Measurements from ENCODE around the gene PLA2G2E.
A peak's percentile ranks its signal among the peaks of the same experiment; 100 is the strongest.
"Not testable (repeated sequence)": the region's sequence is repeated elsewhere in the genome, so short reads cannot be mapped to it uniquely, and the experiment has no call there.

PLA2G2E gene

DNA sequence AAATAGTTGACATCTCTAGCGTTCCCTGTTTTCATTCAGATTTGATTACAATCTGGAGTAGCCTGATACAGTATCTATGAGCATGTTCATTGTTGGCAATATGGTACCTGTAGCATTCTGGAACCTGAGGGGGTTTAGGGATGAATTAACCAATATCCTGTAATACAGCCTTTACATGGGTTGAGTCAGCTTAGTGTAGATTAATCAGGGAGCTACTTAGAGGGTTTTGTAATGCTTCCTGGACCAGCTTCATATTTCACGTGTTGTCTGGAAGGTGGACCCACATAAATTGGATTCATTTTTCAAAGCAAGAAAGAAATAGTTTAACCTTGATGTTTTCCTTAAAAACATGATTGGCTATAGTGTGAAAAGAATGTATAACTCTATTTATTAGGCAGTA lies 37.6 kb downstream of the PLA2G2E start:
- no peak overlapping the region for H3K4me3 Mint-ChIP-seq
- H3K27me3 Mint-ChIP-seq: no peaks in the 10 kb centered on the region
- no peaks in the 10 kb centered on the region for H3K9me3 Mint-ChIP-seq
- ATAC-seq (ENCODE audit: low read depth) (no peak), DNase-seq (ENCODE audit: low spot score in 2 of 2) (no peak)
- no peak overlapping the region for H3K27ac Mint-ChIP-seq
- H3K4me1 Mint-ChIP-seq: peaks cover 30% of the 10 kb centered on the region
- peaks cover 6% of the 10 kb centered on the region for H3K36me3 Mint-ChIP-seq

DNA sequence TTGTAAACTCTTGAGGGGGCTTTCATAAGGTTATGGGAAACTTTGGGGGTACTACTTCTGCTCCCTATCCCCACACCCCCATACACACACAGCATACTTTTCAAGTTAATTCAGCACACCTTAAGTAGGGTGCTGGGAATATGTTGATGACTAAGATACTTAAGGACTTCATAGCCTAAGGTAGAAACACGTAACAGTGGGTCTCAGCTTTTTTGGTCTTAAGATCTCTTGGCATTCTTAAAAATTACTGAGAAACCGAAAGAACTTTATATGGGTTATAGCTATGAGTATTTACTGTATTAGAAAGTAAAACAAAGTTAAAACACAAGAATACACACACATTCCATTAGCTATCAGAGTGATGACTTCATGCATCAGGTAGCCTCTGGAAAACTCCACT lies 39.1 kb downstream of the PLA2G2E start:
- Mint-ChIP-seq H3K4me1 (peaks cover 27% of the 10 kb centered on the region), H3K27ac (no peak overlapping the region), H3K36me3 (peaks cover 3% of the 10 kb centered on the region), H3K4me3 (no peak overlapping the region), H3K27me3 (no peaks in the 10 kb centered on the region), H3K9me3 (no peaks in the 10 kb centered on the region)
- no peak for DNase-seq (ENCODE audit: low spot score in 2 of 2)
- ATAC-seq (ENCODE audit: low read depth): no peak

DNA sequence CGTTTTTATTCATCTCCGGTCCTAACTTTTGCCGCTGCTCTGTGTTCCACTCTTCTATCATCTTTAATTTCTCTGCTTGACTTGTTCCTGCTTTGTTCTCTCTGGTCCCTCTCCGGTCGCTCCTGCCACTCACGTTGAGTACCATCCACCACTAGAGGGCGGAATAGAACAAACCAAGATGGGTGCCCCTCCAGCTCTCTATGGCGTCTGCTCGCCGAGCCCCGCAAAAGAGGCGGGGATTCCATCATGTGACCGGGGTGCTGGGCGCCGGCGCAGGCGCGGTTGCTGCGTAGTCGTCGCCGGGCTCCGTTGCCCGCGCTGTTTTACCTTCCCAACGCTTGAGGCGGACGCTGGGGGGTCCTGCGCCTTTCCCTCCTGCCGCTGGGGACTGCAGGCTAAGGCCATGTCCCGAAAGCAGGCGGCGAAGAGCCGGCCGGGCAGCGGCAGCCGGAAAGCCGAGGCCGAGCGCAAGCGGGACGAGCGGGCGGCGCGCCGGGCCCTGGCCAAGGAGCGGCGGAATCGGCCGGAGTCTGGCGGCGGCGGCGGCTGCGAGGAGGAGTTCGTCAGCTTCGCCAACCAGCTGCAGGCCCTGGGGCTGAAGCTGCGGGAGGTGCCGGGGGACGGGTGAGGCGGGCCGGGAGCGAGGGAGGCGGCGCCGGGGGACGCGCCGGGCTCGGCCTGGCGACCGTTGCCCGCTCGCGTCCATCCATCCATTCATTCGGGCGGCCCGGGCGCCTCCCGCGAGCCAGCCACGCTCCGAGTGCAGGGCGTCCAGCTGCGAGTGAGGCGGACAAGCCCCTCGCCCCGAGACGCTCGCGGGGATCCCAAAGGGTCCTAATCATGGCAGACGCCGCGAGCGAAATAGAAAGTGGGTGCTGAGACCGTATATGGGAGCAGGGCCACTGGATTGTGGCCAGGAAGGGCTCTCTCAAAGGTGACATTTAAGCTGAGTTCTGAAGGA lies 41.0 kb downstream of the PLA2G2E start, which contains the start of gene OTUD3:
Gene OTUD3, plus strand, starts transcription at position 285 of the 961 bp plus-strand sequence. Its CDS starts 119 bp downstream, at position 404.
- Mint-ChIP-seq H3K4me1 (peaks cover 27% of the 10 kb centered on the region), H3K9me3 (no peaks in the 10 kb centered on the region), H3K36me3 (no peaks in the 10 kb centered on the region), H3K27me3 (peaks cover 6% of the 10 kb centered on the region), H3K4me3 (peak within 1 kb of the TSS; percentile 86), H3K27ac (peak within 1 kb of the TSS; percentile 77)
- DNase-seq (ENCODE audit: low spot score in 2 of 2) (peak; percentile 89 to 98), ATAC-seq (ENCODE audit: low read depth) (peak; percentile 90)

DNA sequence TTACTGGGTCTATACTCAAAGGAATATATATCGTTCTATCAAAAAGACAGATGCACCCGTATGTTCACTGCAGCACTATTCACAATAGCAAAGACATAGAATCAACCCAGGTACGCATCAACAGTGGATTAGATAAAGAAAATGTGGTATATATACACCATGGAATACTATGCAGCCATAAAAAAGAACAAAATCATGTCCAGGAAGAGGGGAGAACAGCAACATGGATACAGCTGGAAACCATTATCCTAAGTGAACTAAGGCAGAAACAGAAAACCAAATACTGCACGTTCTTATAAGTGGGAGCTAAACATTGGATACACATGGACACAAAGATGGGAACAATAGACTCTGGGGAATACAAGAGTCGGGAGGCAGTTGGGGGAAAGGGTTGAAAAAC lies 42.6 kb downstream of the PLA2G2E start:
- H3K9me3 Mint-ChIP-seq; H3K27me3 Mint-ChIP-seq; ATAC-seq (ENCODE audit: low read depth): not testable (repeated sequence)

DNA sequence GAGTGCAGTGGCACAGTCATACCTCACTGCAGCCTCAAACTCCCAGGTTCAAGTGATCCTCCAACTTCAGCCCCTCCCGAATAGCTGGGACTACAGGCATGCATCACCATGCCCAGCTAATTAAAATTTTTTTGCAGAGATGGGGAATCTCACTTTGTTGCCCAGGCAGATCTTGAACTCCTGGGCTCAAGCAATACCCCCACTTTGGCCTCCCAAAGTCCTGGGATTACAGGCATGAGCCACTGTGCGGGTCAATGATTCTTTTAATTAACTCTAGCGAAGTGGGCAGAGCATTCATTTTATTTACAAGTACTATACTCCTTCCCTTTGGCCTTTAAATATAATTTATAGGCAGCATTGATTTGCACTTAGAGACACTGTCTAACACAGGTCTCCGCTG lies 43.8 kb downstream of the PLA2G2E start:
- Mint-ChIP-seq H3K27me3 (peaks cover 12% of the 10 kb centered on the region), H3K9me3 (no peaks in the 10 kb centered on the region), H3K36me3 (no peaks in the 10 kb centered on the region), H3K4me3 (no peak overlapping the region), H3K27ac (no peak overlapping the region), H3K4me1 (peaks cover 19% of the 10 kb centered on the region)
- no peak for DNase-seq (ENCODE audit: low spot score in 2 of 2)
- no peak for ATAC-seq (ENCODE audit: low read depth)

More for the DNA sequence above, 42.6 kb downstream of the PLA2G2E start:
- DNase-seq (ENCODE audit: low spot score in 2 of 2); H3K27ac Mint-ChIP-seq; H3K36me3 Mint-ChIP-seq; H3K4me3 Mint-ChIP-seq: not testable (repeated sequence)
- H3K4me1 Mint-ChIP-seq: peaks cover 27% of the 10 kb centered on the region

DNA sequence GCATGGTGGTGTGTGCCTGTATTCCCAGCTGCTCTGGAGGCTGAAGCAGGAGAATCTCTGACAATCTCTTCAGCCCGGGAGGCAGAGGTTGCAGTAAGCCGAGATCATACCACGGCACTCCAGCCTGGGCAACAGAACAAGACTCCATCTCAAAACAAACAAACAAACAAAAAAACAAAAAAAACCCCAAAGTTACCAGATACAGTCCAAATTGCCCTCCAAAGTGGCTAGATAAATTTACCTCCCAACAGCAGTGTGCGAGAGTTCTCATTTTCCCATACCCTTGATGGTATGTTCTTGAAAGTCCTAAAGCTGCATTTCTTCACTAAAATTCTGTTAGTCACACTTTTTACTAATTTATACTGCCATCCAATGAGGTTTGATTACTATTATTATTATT lies 44.2 kb downstream of the PLA2G2E start:
- no peak overlapping the region for H3K4me3 Mint-ChIP-seq

DNA sequence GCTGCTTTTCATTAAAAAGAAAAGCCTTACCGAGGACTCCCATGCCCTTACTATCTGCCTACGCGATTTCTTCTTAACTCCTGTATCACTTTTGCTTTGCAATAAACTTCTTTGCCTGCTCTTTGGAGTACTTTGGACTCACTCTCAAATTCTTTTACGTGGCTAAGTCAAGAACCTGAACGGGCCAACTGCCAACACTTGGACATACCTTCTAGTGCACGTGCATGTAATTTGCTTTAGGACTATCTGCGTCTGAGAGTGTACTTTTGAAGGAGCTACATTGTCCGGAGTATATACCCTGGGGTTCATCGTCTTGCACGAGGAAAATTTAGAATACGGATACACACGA lies 44.8 kb downstream of the PLA2G2E start:
- Mint-ChIP-seq H3K9me3 (no peaks in the 10 kb centered on the region), H3K4me3 (no peak overlapping the region), H3K4me1 (peaks cover 10% of the 10 kb centered on the region), H3K27ac (no peak overlapping the region), H3K27me3 (peaks cover 14% of the 10 kb centered on the region), H3K36me3 (no peaks in the 10 kb centered on the region)
- no peak for ATAC-seq (ENCODE audit: low read depth)
- no peak for DNase-seq (ENCODE audit: low spot score in 2 of 2)

More for the DNA sequence above, 44.2 kb downstream of the PLA2G2E start:
- DNase-seq (ENCODE audit: low spot score in 2 of 2) (no peak), ATAC-seq (ENCODE audit: low read depth) (no peak)
- no peak overlapping the region for H3K27ac Mint-ChIP-seq
- H3K27me3 Mint-ChIP-seq: peaks cover 14% of the 10 kb centered on the region
- H3K9me3 Mint-ChIP-seq: no peaks in the 10 kb centered on the region
- H3K36me3 Mint-ChIP-seq: no peaks in the 10 kb centered on the region
- H3K4me1 Mint-ChIP-seq: peaks cover 15% of the 10 kb centered on the region

DNA sequence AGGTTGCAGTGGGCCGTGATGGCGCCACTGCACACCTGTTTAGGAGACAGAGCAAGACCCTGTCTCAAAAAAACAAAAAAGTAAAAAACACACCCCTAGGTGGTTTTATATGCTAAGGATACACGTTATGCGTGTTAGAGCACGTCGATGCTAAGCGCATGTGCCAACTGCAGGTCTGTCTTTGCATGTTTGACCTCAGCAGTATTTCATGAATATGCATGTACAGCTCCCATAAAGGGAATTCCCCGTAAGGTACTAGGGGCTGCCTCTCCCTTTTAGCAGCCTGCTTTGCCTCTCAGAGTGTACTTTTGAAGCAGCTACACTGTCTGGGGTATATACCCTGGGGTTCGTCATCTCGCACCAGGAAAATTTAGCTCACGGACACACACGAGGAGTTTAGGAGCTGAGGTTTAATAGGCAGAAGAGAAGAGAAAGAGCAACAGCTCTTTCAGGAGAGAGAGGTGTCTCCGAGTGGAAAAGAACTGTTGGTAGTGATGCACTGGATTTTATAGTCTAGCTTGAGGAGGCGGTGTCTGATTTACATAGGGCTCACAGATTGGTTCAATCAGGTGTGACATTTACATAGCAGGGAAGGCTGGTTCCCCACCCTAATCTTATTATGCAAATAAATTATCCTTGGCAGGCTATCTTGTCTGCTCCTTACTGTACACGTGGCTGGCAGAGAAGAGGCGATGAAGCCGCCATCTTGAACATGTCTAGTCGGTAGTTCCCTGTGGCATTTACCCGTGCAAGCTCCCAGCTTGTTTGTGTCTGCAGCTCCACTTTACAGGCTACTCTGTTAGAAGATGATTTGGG lies 45.4 kb downstream of the PLA2G2E start:
- H3K27me3 Mint-ChIP-seq: peaks cover 18% of the 10 kb centered on the region
- no peaks in the 10 kb centered on the region for H3K9me3 Mint-ChIP-seq
- DNase-seq (ENCODE audit: low spot score in 2 of 2): no peak
- H3K27ac Mint-ChIP-seq: no peak overlapping the region
- no peak for ATAC-seq (ENCODE audit: low read depth)
- H3K36me3 Mint-ChIP-seq: no peaks in the 10 kb centered on the region
- peaks cover 5% of the 10 kb centered on the region for H3K4me1 Mint-ChIP-seq
- no peak overlapping the region for H3K4me3 Mint-ChIP-seq

DNA sequence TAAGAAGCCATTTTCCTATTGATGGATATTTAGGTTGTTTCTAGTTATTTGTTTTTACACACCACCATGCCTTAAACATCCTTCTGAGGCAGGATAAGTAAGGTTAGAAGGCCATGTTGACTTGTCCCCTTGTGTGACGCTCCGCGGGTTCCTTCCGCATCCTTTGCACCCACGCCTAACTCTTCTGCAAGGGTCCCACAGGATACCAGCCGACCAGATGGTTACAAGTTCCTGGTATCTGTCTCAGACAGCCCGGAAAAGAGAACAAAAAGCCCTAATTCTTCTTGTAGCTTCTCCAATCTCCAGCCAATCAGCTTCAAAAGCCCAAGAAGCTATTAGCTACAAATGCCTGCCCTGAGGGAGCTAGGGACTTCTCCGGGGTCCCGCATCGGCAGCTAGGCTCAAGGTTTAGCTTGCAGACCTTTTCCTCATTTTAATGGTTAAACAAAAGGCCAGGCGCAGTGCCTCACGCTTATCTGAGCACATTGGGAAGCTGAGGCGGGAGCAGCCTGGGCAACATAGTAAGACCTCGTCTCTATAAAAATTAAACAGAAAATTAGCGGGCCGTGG lies 46.2 kb downstream of the PLA2G2E start:
- Mint-ChIP-seq H3K9me3 (no peaks in the 10 kb centered on the region), H3K36me3 (no peaks in the 10 kb centered on the region), H3K27me3 (peaks cover 20% of the 10 kb centered on the region), H3K4me1 (peaks cover 3% of the 10 kb centered on the region), H3K27ac (no peak overlapping the region), H3K4me3 (no peak overlapping the region)
- DNase-seq (ENCODE audit: low spot score in 2 of 2): no peak
- ATAC-seq (ENCODE audit: low read depth): no peak

DNA sequence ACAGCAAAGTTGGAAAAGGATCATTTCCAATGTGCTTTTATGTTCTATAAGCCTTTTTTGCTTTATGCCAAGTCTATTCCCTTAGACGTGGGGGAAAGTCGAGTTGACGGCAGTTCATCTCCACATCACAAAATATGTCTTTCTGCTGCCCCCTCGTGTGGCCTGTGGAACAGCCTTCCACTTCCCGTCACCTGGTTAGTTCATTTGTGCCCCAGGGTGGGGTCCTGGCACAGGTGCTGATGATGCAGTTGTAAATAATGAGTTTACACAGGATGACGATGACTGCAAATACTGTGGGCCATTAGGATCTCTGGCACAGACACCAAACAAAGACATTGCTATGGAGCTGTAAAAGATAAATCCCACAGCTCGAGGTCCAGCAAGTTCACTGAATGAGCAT lies 51.2 kb downstream of the PLA2G2E start:
- no peaks in the 10 kb centered on the region for H3K36me3 Mint-ChIP-seq
- no peak for DNase-seq (ENCODE audit: low spot score in 2 of 2)

More for the DNA sequence above, 51.2 kb downstream of the PLA2G2E start:
- no peaks in the 10 kb centered on the region for H3K9me3 Mint-ChIP-seq
- H3K27me3 Mint-ChIP-seq: peaks cover 27% of the 10 kb centered on the region
- no peak overlapping the region for H3K4me3 Mint-ChIP-seq
- H3K4me1 Mint-ChIP-seq: no peaks in the 10 kb centered on the region
- no peak overlapping the region for H3K27ac Mint-ChIP-seq
- ATAC-seq (ENCODE audit: low read depth): no peak
